Adrenal gland (tissue), 5 donors: ENCODE measurements around the gene ABCC10.

Experiments used
- CTCF ChIP-seq, 6 experiments: fragments of 450-650 bp in 4 of 6; fragments of 200-600 bp in 2 of 6; sonication (generic) in 1 of 6; IDR thresholded peaks; 1 replicate in 5 of 6; 2 replicates in 1 of 6; pipeline versions ENCODE4 v1.5.1 to v1.8.0; 2016 to 2021; ENCODE audit warnings: antibody characterized with exemption in 6 of 6, mild to moderate bottlenecking in 2 of 6, moderate library complexity in 1 of 6
- POLR2A ChIP-seq, 2 donors: fragments of 450-650 bp; IDR thresholded peaks; one replicate each; pipeline ENCODE4 v1.6.1; 2017; ENCODE audit warnings: antibody characterized with exemption in 2 of 2, mild to moderate bottlenecking in 2 of 2, moderate library complexity in 1 of 2
- donor health status: DM: no; HTN: no; CAD: no.

GRCh38 chr6:43378631-43379030, 48.7 kb upstream of the ABCC10 start:
- TF ChIP-seq CTCF (IDR thresholded peaks at IDR 0.05): no peak
- no peak for TF ChIP-seq POLR2A (IDR thresholded peaks at IDR 0.05)
